SKM-1 (cell line): Measurements from ENCODE around the gene SORBS2.
"Not testable (repeated sequence)": the region's sequence is repeated elsewhere in the genome, so short reads cannot be mapped to it uniquely, and the experiment has no call there.

Experiments used
- DNase-seq: peaks from one replicate; lab custom pipeline; 2025; ENCODE audit not compliant: unreplicated experiment; lab: John Stamatoyannopoulos, UW

Gene SORBS2

DNA sequence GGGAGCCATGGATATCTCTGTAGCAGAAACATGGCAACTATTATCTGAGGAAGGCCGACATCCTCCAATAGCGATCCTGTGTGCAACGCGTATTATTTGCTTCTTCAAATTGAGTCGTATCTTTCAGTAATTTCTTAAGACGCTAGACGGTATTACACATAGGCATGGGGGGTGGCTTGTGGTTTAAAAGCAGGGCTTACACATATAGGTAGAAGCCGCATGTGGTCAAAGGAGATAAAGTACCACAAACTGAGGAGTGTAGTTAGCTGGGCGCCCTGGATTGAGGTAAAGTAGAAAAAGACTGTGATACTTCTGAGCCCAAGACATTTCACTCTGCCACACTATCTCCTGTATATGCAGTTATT is 94.6 kb downstream of the SORBS2 start:
- no peak for DNase-seq

DNA sequence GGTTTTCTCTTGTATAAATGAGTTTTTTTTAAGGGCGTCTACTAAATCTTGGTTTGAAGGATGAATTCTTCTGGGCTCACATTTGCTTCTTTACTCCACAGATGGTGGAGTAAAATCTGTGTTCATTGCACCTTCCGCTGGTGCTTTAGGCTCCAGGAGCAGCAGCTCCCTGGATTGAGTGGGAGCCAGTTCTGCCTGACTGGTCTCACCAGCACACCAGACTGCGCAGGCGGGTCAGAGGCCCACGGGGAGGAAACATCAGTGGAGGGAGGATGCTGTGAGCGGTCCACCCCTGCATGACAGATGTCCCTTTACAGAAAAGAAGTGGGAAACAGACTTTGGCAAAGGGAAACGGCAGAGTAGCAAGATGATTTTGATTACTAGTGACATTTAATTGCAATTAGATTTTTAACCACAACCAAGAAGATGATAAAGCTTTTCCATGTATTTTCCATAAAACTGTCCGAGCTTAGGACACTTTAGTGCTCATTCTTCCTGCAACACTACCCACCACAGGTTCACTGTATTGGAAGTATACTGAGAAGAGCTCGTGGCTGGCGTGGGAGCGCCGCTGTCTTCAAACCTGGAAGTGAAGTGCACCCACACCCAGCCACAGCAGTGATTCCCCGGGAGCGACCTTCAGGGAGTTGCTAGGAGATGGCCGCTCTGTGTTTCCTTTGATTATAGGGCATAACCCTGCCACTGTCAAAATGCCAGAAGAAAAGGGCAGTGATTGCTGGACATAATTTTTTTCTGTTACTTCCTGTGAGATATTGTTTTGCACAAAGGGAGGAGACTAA is 95.2 kb downstream of the SORBS2 start:
- DNase-seq = no peak

DNA sequence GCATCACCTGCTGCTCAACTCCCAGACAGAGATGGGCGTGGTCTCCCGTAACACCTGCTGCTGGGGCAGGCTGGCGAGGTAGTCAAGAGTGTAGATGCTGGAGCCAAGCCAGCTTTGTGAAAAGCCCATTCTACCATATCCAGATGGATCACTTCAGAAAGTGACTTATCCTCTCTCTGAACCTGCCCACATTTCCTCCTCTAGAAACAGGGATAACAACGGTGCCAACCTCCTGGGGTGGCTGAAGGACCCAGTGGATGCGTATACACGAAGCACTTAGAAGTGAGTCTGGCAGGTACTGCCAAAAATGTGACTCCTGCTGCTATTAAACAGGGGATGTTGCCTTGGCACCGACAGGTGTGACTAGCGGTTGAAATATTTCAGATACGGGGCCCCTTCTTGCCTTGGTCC is 95.8 kb downstream of the SORBS2 start:
- no peak for DNase-seq

DNA sequence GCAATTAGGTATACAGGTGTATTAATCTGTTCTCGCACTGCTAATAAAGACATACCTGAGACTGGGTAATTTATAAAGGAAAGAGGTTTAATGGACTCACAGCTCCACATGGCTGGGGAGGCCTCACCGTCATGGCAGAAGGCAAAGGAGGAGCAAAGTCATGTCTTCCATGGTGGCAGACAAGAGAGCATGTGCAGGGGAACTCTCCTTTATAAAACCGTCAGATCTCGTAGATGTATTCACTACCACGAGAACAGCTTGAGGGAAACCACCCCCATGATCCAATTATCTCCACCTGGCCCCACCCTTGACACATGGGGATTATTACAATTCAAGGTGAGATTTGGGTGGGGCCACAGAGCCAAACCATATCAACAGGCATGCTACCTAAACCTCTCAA is 97.5 kb downstream of the SORBS2 start:
- not testable (repeated sequence) for DNase-seq

DNA sequence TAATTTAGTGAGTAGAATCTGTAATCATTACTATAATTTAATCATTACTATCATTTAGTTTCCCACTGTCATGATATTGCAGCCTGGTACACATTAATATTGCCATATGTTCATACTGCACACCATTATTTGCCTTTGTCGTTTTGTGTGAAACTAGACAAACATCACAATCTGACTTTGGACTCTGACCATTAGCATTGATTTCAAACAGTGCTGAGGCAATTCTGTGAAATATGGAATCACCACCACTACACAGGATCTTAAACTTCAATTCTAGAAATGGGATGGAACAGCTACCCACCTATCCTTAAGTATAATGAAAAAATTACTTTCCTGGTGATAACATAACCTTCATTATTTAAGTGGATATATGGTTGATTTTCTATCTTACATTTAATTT is 98.3 kb downstream of the SORBS2 start:
- no peak for DNase-seq

DNA sequence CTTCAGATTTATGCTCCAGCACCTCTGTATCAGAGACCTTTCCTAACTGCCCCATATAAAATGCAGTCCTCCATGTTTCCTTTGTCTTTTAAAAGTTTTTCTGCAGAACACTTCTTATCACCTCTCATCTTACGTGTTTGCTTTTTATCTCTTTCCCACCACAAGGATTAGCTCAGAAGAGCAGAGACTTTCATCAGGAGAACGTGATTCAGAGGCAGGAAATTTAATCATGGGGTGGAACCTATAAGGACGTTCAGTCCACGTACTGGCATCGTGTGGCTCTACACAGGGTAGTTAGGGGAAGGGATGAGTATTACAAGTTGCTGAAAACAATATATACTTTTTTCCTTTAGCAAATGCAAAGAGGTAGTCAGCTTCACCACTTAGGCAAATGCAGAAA is 98.7 kb downstream of the SORBS2 start:
- no peak for DNase-seq

DNA sequence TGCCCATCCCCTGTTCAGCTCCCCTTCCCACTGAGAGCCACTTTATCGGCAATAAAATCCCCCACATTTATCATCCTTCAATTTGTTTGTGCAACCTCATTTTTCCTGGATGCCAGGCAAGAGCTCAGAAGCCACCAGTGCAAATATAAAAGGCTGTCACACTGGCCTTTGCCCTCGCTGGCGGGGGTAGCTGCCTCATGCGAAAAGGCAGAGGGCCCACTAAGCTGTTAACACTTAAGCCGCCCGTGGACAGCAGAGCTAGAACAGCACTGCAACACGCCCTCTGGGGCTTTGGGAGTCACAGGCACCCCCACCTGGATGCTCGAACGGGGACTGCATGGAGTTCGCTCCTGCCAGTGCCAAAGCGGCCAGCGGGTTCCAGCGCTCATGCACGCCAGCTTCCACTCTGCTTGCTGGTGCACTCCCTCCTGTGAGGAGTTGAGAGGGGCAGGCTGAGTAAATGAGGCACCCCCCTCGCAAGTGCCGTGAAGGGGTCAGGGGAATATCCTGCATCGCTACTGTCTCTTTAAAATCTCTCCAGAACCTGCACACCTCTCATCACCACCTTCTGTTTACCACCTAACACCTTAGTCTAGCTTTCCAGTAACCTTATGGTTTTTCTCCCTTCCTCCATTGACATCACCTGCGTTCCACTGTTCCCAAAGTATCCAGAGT is 99.5 kb downstream of the SORBS2 start:
- no peak for DNase-seq

DNA sequence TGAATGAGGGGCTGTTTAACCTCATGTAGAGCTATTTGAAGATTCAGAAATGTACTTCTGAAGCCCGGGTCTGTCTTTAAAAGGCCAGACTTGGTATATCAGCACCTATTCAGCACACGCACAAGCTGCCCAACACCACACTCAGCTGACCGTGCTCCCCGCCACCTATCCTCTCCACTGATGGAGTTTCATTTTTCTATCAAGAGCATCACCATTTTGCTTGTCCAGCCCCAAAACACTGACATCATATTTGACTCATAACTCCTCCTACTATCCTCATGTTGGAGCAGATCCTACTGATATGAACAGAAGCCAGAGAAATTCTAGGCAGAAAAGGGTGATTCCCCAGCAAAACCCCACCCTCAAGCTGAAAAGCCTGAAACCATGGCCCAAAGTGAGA is 100.3 kb downstream of the SORBS2 start:
- DNase-seq = no peak

DNA sequence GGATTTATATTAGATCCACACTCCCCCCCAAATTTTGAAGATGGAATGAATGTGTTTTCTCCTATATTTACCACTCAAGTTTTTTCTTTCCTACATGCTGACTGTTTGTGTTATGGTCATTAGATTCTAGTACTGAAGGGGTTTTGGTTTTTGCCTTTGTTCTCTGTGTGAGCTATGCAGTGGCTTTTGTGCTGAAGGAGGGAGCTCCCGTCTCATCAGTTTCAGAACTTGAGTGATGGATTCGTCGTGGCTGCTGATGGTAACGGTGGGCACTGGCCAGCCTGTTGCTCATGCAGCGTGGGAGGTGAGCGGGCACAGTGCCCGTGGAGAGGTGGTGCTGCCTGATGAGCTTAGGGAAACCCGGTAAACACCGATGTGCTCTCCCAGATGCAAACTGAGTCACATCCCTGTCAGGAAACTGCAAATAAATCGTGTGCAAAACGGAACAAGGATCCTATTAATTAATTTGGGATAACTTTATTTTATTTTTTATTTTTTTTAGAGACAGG is 101.5 kb downstream of the SORBS2 start:
- DNase-seq = no peak

DNA sequence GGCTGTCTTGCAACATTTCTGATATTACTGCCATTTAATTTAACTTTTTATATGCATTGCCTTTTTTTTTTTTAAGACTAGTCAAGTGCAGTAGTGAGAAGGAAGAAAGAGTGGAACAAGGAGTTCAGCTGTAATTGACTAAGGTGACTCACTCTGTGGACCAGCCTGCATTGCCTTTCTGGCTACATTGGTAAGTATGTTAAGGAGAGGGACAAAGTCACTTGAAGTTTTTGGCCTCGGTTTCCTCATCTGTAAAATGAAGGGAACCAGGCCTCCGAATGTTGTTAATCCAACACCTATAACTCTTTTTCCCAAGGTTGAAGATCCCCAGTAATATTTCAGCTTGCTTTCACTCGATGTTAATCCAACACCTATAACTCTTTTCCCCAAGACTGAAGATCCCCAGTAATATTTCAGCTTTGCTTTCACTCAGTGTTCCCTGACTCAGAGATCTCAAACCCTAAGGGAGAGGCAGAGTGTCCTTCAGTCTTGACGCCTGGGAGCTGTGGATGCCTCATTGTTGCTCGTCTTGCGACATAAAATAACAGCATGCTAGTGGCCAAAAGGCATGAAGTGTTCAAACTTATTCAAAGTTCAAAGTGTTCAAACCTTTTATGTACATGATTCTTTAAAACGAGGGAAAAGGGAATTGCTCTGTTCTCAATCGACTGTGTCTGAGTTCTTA is 102.0 kb downstream of the SORBS2 start:
- no peak for DNase-seq

DNA sequence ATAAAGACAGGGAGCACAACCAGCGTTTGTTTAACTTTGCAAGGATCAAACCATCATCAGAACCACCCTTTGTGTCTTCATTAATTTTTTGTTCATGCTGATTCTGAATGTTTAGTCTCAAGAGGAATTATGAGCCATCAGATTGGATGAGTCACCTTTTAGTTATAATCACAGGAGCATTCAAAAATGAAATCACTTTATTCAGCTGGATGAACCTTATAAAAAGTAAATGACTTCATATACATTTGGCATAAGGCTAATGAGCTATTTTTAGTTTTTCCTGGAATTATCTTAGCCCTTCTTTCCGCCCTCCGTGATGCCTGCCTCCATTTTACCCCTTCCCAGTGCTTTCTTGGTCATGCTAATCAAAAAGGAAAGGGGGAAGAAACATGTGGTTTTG is 103.6 kb downstream of the SORBS2 start:
- DNase-seq = no peak

DNA sequence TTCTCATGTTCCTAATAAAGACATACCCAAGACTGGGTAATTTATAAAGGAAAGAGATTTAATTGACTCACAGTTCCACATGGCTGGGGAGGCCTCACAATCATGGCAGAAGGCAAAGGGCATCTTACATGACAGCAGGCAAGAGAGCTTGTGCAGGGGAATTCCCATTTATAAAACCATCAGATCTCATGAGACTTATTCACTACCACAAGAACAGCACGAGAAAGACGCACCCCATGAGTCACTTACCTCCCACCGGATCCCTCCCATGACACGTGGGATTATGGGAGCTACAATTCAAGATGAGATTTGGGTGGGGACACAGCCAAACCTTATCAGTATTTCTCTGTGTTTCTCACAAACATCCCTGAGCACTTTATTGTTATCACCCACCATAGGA is 104.4 kb downstream of the SORBS2 start:
- not testable (repeated sequence) for DNase-seq

DNA sequence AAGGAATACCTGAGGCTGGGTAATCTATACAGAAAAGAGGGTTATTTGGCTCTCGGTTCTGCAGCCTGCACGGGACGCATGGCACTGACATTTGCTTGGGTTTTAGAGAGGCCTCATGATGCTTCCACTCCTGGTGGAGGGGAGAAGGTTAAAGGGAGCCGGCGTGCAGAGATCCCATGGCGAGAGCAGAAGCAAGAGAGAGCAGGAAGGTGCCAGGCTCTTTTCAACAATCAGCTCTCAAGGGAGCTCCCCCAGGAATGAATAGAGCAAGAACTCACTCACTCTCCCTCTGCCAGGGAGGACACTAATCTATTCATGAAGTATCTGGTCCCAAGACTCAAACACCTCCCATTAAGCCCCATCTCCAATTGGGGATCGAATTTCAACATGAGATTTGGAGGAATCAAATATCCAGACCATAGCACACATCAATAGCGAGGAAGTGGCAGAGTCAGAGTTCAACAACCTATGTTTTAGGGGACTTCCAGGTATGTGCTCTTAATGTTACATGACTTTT is 109.8 kb downstream of the SORBS2 start:
- no peak for DNase-seq

DNA sequence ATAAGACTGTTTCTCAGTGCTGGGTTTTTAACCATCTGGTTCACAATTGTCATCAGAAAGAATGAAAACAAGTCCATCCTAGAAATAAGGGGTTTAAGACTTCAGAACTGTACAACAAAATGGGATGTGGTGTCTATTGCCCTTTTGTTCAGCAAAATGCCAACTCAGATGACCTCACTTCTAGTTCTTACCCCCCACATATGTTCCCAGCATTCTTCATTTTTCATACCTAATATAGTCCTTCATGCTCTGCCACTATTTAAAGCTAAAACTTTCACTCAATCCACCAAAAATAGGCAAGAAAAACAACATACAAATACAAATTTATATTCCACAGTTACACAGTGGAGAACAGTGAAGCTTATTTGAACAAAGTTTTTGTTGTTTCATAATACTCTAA is 111.4 kb downstream of the SORBS2 start:
- DNase-seq = no peak

DNA sequence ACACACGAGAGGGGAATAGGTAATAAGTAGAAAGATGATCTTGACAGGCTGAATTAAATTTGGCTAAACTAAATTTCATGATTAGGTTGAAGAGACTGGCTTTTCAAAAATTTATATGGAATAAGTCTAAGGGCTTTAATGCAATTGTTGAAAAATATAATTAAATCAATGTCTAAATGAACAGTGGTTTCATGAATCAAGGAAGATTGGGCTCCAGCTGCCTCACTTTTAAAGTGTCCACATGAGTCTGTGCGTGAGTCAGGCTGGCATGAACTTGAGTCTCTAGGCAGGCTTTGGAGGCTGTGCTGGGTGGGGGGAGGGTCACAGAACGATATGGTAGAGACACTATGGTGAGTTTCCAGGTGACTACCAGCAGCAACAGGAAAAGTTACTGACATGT is 111.9 kb downstream of the SORBS2 start:
- DNase-seq = no peak

DNA sequence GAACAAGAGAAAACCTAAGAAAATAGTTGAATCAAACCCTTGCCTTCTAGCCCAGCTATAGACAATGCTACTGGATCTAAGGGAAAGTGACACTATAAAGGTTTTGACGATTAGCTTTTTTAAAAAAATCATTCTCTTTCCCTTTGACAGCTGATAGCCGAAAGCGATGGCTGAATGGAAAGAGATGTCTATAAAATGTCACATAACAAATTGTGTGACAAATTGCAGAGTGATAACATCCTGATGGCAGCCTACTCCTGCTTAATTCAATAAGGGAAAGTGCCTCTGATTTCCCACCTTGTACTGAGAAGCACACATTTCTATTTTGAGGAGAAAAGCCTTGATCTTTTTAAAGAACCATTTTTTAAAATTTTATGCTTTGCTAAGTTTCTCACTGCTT is 114.5 kb downstream of the SORBS2 start:
- no peak for DNase-seq

DNA sequence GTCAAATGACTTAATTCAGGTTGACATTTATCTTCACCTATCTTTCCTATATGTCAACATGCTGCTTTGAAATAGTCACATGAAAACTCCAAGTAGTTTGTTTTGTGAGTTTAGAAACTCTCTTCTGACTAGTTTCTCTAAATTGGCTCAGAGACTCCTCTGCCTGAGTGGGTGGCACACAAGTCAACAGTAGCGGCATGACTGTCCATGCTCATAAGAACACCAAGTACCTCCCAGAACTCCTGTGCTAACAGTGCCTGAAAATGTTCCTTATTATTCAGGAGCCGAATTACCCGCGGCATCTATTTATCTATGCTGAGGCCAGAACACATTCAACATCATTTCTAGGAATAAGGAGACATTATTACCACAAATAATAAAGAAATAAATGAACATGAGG is 116.3 kb downstream of the SORBS2 start:
- no peak for DNase-seq

DNA sequence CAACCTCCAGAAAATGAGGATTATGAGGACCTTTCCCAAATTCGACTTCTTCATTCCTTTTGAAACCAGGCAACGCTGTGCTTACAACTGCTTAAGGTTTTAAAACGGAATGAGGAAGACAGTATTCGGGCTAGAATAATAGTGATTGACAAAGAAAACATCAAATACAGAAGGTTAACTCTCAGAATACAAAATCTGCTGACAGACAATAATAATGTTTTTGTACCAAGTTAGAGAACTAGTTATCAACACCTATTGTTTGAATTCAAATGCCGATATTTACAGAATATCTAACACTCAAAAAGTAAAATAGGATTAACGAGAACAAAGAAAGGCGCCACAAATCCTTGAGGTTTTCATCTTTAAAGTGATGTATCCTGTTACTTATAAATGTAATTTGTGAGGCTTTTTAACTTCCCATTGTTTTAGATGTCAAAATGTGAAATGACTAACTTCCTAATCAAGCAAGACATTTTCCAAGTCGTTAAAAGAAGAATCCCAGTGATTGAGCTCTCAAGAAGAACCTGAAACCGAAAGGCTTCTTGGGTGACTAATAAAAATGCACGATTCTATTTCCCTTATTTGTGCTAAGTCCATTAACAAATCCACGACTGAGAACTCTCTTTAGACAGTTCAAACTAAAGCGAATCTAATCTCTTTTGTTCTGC is 118.3 kb downstream of the SORBS2 start:
- no peak for DNase-seq

DNA sequence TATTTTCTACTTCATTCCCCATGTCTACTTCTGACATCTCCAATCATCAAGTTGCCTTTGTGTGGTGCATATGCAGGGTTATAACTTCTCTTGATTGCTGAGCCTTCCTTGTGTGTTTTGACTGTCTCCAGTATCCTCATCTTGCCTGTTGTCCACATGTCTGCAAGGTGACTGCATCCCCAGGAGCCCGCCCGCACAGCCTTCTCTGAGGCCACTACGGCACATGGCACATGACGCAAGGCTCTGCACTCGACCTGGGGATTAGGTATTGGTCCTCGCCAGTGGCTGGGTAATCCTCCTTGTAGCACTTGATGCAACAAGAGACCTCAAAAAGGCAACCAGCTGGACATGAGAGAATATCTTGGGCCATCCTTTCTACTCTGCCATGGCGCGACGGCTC is 122.6 kb downstream of the SORBS2 start:
- DNase-seq = no peak

DNA sequence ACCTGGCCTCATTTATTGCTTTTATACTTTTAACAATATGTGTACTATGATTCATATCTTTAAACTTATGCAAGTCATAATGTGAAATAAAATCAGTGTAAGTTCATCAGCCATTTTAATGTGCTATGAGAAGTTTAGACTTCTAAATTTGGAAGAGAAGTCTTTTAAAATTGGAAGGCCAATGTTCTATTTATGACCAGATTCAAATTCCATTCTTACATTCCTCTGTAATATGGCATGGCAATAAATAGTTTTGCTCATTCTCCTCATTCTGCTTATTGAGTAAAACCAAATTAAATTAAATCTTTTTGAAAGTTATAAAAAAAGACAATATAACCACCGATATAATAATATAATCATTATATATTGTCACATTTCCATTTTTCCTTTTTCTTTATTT is 126.2 kb downstream of the SORBS2 start:
- no peak for DNase-seq

DNA sequence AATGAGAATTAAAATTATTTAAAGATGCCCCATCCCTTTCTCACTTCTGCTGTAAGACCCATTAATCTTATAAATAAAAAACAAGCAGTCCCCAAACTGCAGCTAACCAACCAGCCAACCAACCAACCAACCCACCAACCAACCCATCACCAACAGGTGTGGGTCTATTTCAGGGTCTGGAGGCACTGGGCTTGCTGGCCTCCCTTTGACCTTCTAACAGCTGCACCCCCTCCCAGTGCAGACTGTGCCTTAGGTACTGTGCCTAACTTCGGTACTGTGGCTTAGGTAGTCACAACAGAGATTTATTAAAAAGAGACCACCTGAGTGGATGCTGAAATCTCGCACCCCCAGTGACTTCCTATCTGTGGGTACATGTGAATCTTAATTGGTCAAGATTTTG is 128.1 kb downstream of the SORBS2 start:
- no peak for DNase-seq
